Small intestine (tissue), 7 donors: ENCODE measurements around the gene KCNQ1OT1. TPM values are rescaled to one million over a fixed set of nuclear protein-coding genes. Genes with fewer than 3 reads are reported as not detected.
A peak's percentile ranks its signal among the peaks of the same experiment; 100 is the strongest.

ENCODE experiments used
- DNase-seq, 2 donors: peaks; one replicate each; pipeline versions ENCODE4 v3.0.0 to v3.0.0-alpha.2; 2013
- FAIRE-seq: peaks from 2 replicates; lab custom pipeline; 2012; peaks lifted over from hg19 to GRCh38; lab: Jason Lieb, UNC
- H3K27ac ChIP-seq, 3 donors: one replicate each; pipeline ENCODE4 v1.5.1; 2013; ENCODE audit warnings: low read length in 2 of 3, mild to moderate bottlenecking in 2 of 3, control low read depth in 1 of 3, inconsistent platforms in 1 of 3, low read depth in 1 of 3, moderate library complexity in 1 of 3
- H3K27me3 ChIP-seq, 3 donors: one replicate each; pipeline ENCODE4 v1.6.1; 2013; ENCODE audit warnings: low read length in 3 of 3, inconsistent platforms in 1 of 3; ENCODE audit not compliant: control insufficient read depth in 3 of 3, insufficient read depth in 3 of 3
- H3K36me3 ChIP-seq, 3 donors: one replicate each; pipeline ENCODE4 v1.6.1; 2013; ENCODE audit warnings: low read length in 3 of 3, inconsistent platforms in 1 of 3, low read depth in 1 of 3, mild to moderate bottlenecking in 1 of 3, moderate library complexity in 1 of 3; ENCODE audit not compliant: control insufficient read depth in 3 of 3, insufficient read depth in 2 of 3
- H3K4me1 ChIP-seq, 3 donors: one replicate each; pipeline ENCODE4 v1.6.1; 2013; ENCODE audit warnings: low read length in 2 of 3, inconsistent platforms in 1 of 3, low read depth in 1 of 3, mild to moderate bottlenecking in 1 of 3, moderate library complexity in 1 of 3; ENCODE audit not compliant: control insufficient read depth in 3 of 3, insufficient read depth in 2 of 3
- H3K4me3 ChIP-seq, 3 donors: one replicate each; pipeline ENCODE4 v1.5.1; 2013; ENCODE audit warnings: low read length in 3 of 3, control low read depth in 1 of 3, inconsistent platforms in 1 of 3, low read depth in 1 of 3, mild to moderate bottlenecking in 1 of 3, moderate library complexity in 1 of 3
- H3K9me3 ChIP-seq, 2 donors: one replicate each; pipeline ENCODE4 v1.6.1; 2013; ENCODE audit warnings: low read depth in 1 of 2, low read length in 1 of 2; ENCODE audit not compliant: control insufficient read depth in 2 of 2, insufficient read depth in 1 of 2
- WGBS, 3 donors: extraction: QIAGEN DNeasy Blood & Tissue Kit; methylation state at CpG; one replicate each; pipeline ENCODE4 v1.1.7; 2013; 5-methylcytosine and 5-hydroxymethylcytosine counted together
- polyA plus RNA-seq, 4 donors: library from polyadenylated mRNA; stranded (reverse) in 3 of 4; unstranded in 1 of 4; fragments of 200-250 nt in 3 of 4; fragments of 120-200 nt in 1 of 4; gene quantifications; one replicate each; pipeline versions ENCODE4 v1.2.1 to v1.2.3, GENCODE V29; 2013
- donor health status: healthy with polysubstance abuse.
- donor health status: control.
- donor health status: control.
- donor health status: Bipolar disorder and iron deficiency.
- donor health status: healthy.

The KCNQ1OT1 gene
- polyA plus RNA-seq, 4 donors: under 0.01 to 2.3 (median 0.11) TPM

DNA sequence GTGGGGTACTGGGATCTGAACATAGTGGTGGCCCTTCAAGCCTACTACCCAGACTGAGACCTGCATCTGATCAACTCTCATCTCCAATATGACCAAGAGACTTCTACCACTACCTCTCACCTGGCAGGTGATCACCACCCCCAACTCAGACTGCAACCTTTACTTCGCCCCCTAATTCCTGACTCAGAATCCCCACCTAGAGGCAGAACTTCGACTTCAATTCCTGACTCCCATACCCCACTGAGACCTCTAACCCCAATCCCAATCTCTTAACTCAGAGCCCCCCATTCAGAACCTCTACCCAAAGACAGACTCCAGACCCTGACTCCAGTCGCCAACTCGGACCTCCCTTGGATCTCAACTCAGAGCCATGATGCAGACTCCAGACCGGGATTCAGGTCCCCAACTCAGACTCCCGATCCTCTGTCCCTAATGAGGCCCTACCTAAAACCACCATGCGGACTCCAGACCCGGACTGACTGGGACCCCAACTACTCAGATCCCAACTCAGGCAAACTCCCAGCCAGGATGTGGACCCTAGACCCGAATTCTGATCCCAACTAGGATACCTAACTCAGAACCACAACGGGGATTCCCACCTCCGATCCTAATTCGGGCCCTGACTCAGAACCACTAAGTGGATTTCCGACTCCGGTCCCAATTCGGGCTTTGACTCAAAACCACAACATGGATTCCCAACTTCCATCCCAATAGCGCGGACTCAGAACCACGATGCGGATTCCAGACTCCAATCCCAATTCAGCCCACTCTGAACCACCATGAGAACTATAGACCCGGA is 1.2 kb downstream of the KCNQ1OT1 start:
- H3K27ac ChIP-seq: peak overlapping the region in 1 of 3 donors; percentile 73
- no peaks in the 10 kb centered on the region for H3K27me3 ChIP-seq
- WGBS, 3 donors: 48 to 56% (median 55%) methylated on average over 20 of the region's 20 CpGs
- peaks cover 0 to 30% (median 0%) of the 10 kb centered on the region in 3 donors for H3K36me3 ChIP-seq
- peak in 1 of 2 donors; percentile 35 for DNase-seq
- peak overlapping the region; percentile 33 to 88 (median 75) for H3K4me3 ChIP-seq
- H3K9me3 ChIP-seq: peaks cover 0 to 7% of the 10 kb centered on the region in 2 donors
- FAIRE-seq: no peak
- H3K4me1 ChIP-seq: peaks cover 0 to 39% (median 3%) of the 10 kb centered on the region in 3 donors

GRCh38 chr11:2697866-2698265 is 1.9 kb downstream of the KCNQ1OT1 start:
- Histone ChIP-seq H3K4me3 (peak overlapping the region in 2 of 3 donors; percentile 75 to 88), H3K4me1 (peaks cover 0 to 39% (median 3%) of the 10 kb centered on the region in 3 donors), H3K27me3 (no peaks in the 10 kb centered on the region), H3K27ac (no peak overlapping the region), H3K9me3 (peaks cover 0 to 7% of the 10 kb centered on the region in 2 donors), H3K36me3 (peaks cover 0 to 36% (median 0%) of the 10 kb centered on the region in 3 donors)
- FAIRE-seq: no peak
- WGBS, 3 donors: 21 to 37% (median 35%) methylated on average over 1 of the region's 1 CpG
- DNase-seq: no peak

GRCh38 chr11:2696455-2696854 is 3.3 kb downstream of the KCNQ1OT1 start:
- FAIRE-seq (no peak), DNase-seq (no peak)
- 74 to 85% (median 85%) methylated on average over 5 of the region's 5 CpGs for WGBS, 3 donors

GRCh38 chr11:2694995-2695939 is 4.5 kb downstream of the KCNQ1OT1 start:
- Histone ChIP-seq H3K4me1 (peaks cover 0 to 47% (median 0%) of the 10 kb centered on the region in 3 donors), H3K27me3 (no peaks in the 10 kb centered on the region), H3K9me3 (peaks cover 0 to 7% of the 10 kb centered on the region in 2 donors), H3K36me3 (peaks cover 0 to 57% (median 0%) of the 10 kb centered on the region in 3 donors), H3K27ac (no peak overlapping the region), H3K4me3 (no peak overlapping the region)
- FAIRE-seq (no peak), DNase-seq (no peak)
- 78 to 84% (median 82%) methylated on average over 9 of the region's 9 CpGs for WGBS, 3 donors

More at GRCh38 chr11:2696455-2696854, 3.3 kb downstream of the KCNQ1OT1 start:
- peaks cover 0 to 7% of the 10 kb centered on the region in 2 donors for H3K9me3 ChIP-seq
- no peak overlapping the region for H3K27ac ChIP-seq
- H3K36me3 ChIP-seq: peaks cover 0 to 47% (median 0%) of the 10 kb centered on the region in 3 donors
- peak overlapping the region in 1 of 3 donors; percentile 3 for H3K4me3 ChIP-seq
- H3K27me3 ChIP-seq: no peaks in the 10 kb centered on the region
- H3K4me1 ChIP-seq: peaks cover 0 to 43% (median 3%) of the 10 kb centered on the region in 3 donors

GRCh38 chr11:2694495-2694894 is 5.3 kb downstream of the KCNQ1OT1 start:
- Histone ChIP-seq H3K27me3 (no peaks in the 10 kb centered on the region), H3K4me1 (peaks cover 0 to 55% (median 0%) of the 10 kb centered on the region in 3 donors), H3K4me3 (no peak overlapping the region), H3K36me3 (peaks cover 0 to 64% (median 0%) of the 10 kb centered on the region in 3 donors), H3K27ac (no peak overlapping the region), H3K9me3 (peaks cover 0 to 7% of the 10 kb centered on the region in 2 donors)
- DNase-seq: no peak
- WGBS, 3 donors: 77 to 83% (median 78%) methylated on average over 7 of the region's 7 CpGs
- FAIRE-seq: no peak

DNA sequence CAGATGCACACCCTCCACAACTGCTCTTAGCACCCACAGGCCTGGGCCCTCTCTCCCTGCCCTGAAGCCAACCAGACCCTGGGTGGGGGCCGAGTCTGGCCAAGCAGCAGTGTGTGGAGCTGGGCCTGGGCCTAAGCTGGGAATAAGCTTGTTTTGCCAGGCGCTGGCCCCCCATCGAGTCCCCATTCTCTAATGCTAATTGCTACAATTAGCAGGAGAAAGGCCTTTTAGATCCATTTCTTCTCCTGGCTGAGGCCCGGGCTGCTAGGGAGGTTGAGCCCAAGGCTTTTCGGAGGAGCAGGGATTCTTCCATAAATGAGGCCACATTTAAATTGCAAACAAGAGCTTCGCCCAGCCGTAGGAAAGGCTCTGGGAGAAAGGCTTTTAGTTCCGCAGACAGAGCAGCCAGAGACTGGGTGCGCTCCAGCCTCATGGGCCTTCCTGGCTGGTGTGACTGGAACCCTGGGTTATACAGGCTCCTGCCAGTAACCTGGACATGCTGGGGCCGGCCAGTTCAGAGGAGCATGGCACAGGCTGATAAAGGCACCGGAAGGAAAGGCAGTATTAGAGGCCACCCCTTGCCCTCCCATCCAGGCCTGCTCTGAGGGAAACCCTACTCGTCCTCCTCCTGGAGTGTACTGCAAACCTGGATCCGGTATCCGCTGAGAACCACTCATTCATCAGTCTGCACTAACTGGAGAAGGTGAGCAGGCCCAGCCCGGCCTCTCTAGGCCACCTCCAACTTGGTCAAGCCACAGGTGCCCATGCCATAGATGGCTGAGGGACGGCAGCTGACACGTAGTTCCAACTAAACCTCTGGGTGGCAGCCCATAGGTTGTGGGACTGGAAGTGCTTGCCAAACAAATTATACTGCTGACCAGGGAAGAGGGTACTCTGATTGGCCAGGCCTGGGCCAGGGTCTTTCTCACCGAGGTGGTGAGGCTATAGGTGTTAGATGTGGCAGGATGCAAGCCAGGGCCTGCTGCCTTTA is 6.2 kb downstream of the KCNQ1OT1 start:
- DNase-seq (no peak), FAIRE-seq (no peak)
- no peaks in the 10 kb centered on the region for H3K27me3 ChIP-seq
- H3K4me1 ChIP-seq: peaks cover 0 to 64% (median 0%) of the 10 kb centered on the region in 3 donors
- H3K9me3 ChIP-seq: peaks cover 0 to under 1% of the 10 kb centered on the region in 2 donors
- 78 to 84% (median 81%) methylated on average over 18 of the region's 18 CpGs for WGBS, 3 donors
- no peak overlapping the region for H3K4me3 ChIP-seq
- peaks cover 0 to 64% (median 0%) of the 10 kb centered on the region in 3 donors for H3K36me3 ChIP-seq
- H3K27ac ChIP-seq: no peak overlapping the region

DNA sequence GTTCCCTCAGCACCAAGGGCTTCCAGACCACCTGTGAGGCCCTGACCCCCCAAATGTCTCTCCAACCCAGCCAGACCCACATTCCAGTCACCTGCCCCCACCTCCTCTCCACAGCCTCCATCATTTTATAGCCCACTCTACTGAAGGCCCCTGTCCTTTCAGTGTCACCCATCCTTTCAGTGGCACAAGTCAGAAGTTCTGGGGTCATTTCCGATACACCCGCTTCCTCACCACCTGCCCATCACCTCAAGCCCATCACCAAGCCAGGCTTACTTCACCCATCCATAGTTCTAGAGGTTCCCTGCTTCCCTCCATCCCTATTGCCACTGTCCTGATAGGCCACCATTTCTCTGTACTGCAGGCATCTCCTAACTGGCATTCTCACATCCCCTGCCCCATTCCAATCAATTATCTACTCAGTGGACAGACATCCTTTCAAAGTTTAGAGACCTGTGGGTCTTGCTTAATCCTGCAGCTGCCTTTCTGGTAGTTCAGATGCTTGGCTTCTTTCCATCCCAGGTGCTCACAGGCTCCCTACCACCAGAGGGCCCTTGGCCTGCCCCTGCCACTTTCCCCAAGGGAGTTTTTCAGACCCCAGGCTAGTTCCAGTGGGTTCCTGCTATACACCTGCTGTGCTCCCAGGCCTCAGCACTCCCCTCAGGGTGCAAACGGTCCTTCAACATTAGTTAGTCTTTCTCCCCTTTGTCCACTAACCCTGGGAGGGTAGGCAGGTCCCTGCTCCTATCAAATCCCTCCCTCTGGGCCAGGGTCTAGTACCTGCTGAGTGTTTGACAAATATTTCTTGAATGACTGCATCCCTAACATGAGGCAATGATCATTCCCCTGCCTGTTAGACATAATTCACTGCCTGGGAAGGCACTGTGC is 7.6 kb downstream of the KCNQ1OT1 start:
- peaks cover 0 to 75% (median 2%) of the 10 kb centered on the region in 3 donors for H3K36me3 ChIP-seq
- 75 to 84% (median 82%) methylated on average over 3 of the region's 3 CpGs for WGBS, 3 donors
- DNase-seq (peak in 1 of 2 donors; percentile 54), FAIRE-seq (no peak)
- H3K4me1 ChIP-seq: peaks cover 0 to 77% (median 0%) of the 10 kb centered on the region in 3 donors
- H3K9me3 ChIP-seq: no peaks in the 10 kb centered on the region
- no peaks in the 10 kb centered on the region for H3K27me3 ChIP-seq
- H3K4me3 ChIP-seq: no peak overlapping the region
- no peak overlapping the region for H3K27ac ChIP-seq
